ENCODE results near the gene SFXN5. TPM values are rescaled to one million over a fixed set of nuclear protein-coding genes. Genes with fewer than 3 reads are reported as not detected.

The SFXN5 gene
- total and polyA plus RNA-seq, 2 of the 8 experiments (the other 6 are each of a cell fraction or from before 2014, with no cell fraction given) = 29.3 to 33.1 TPM

DNA sequence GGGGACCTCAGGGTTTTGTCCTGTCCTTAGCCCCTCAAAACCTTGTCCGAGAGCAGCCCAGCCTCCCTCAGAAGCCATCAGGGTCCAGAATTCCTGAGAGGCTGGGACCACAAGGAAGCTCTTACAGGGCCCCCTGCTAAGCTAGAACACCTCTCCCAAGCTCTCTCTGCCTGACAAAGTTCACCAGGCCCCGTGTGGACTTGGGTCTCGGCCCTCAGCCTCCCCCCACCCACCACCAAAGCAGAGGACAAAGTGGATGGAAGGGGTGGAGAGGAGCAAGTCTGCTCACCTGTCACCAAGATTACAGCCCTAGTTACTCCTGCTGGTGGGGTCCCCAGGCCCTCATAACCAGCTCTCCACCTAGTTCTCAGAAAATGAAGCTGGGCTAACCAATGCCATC lies 24.4 kb upstream of the SFXN5 start:
- no peak overlapping the region for H2BK12ac ChIP-seq (ENCODE audit: low read depth, low read length)
- no peak overlapping the region for H2BK20ac ChIP-seq (ENCODE audit: low read length)
- ChIA-PET CTCF (ENCODE audit: partially characterized antibody) (interaction anchor here (1.1 to 6.2 kb wide), 7 partner anchors 10 to 236 kb away, joined by 3 to 55 read pairs (median 7); no protein-coding TSS in a partner anchor), POLR2A (ENCODE audit: partially characterized antibody) (interaction anchor here (1.6 kb wide), 1 partner anchor 10 kb away, joined by 3 read pairs; no protein-coding TSS in a partner anchor)
- H2BK120ac ChIP-seq (replicated peaks; ENCODE audit: low read depth, low read length) = no peak overlapping the region
- no peak overlapping the region for H3K9ac ChIP-seq (replicated peaks in 1 of 4; ENCODE audit: extremely low read depth in 1 of 4, low read depth in 3 of 4, low read length in 3 of 4)
- no peak for TF ChIP-seq RXRA (IDR thresholded peaks at IDR 0.05; ENCODE audit: insufficient read depth, low read depth, low read length)
- TF ChIP-seq CTBP2 (IDR thresholded peaks at IDR 0.05; ENCODE audit: borderline replicate concordance, insufficient read depth, insufficient read length, low read length) = no peak
- TF ChIP-seq SP2 (IDR thresholded peaks at IDR 0.05; ENCODE audit: low read length) = no peak
- TF ChIP-seq YY1 (IDR thresholded peaks at IDR 0.05; ENCODE audit: low read depth, low read length) = no peak
- no peak for TF ChIP-seq EGR1 (IDR thresholded peaks at IDR 0.05; ENCODE audit: borderline replicate concordance, low read depth, low read length)
- no peak for TF ChIP-seq GTF2F1 (IDR thresholded peaks at IDR 0.05; ENCODE audit: borderline replicate concordance, low read depth, low read length)
- TF ChIP-seq RFX5 (IDR thresholded peaks at IDR 0.05; ENCODE audit: borderline replicate concordance, low read depth, low read length) = no peak
- TF ChIP-seq CHD1 (IDR thresholded peaks at IDR 0.05; ENCODE audit: low read depth, low read length) = no peak
- no peak overlapping the region for H3K27ac ChIP-seq (ENCODE audit: low read depth, low read length)
- no peak overlapping the region for H3K18ac ChIP-seq (ENCODE audit: extremely low read depth, low read length)
- no peak for FAIRE-seq
- H4K5ac ChIP-seq (ENCODE audit: insufficient read length, low read depth, low read length) = no peak overlapping the region
- H3K79me1 ChIP-seq (ENCODE audit: low read depth, low read length) = peaks cover 13% of the 10 kb centered on the region
- H3K4ac ChIP-seq (replicated peaks; ENCODE audit: insufficient read length, low read depth, low read length) = no peak overlapping the region
- no peak overlapping the region for H4K91ac ChIP-seq (replicated peaks; ENCODE audit: insufficient read length, low read length)
- H3K79me2 ChIP-seq (ENCODE audit: control insufficient read depth in 1 of 2, insufficient read depth in 2 of 2, low read length in 2 of 2) = no peaks in the 10 kb centered on the region; a peak in 1 of 4 replicates
- no peaks in the 10 kb centered on the region; a peak in 1 of 7 replicates for H3K4me1 ChIP-seq (replicated peaks in 1 of 4; ENCODE audit: control insufficient read depth in 3 of 4, insufficient read depth in 4 of 4, low read length in 3 of 4)
- no peaks in the 10 kb centered on the region for H3K9me3 ChIP-seq (ENCODE audit: insufficient read depth in 2 of 2, low read depth in 1 of 2, low read length in 1 of 2)
- H2BK5ac ChIP-seq (ENCODE audit: low read depth, low read length) = no peak overlapping the region
- no peak overlapping the region for H3K4me3 ChIP-seq (ENCODE audit: extremely low read depth in 1 of 4, insufficient read depth in 2 of 4, low read depth in 3 of 4, low read length in 4 of 4)
- H3K36me3 ChIP-seq (ENCODE audit: control insufficient read depth in 2 of 4, insufficient read depth in 4 of 4, low read length in 3 of 4) = no peaks in the 10 kb centered on the region
- H3K27me3 ChIP-seq (replicated peaks in 1 of 4; ENCODE audit: control insufficient read depth in 3 of 4, extremely low read depth in 1 of 4, insufficient read depth in 3 of 4, low read length in 3 of 4) = no peaks in the 10 kb centered on the region
- no peak for DNase-seq (ENCODE audit: low read depth in 1 of 2, low spot score in 2 of 2)
- H2AFZ ChIP-seq (ENCODE audit: low read length) = no peak overlapping the region
- no peak overlapping the region for H2BK15ac ChIP-seq (ENCODE audit: low read length)
- no peak overlapping the region for H4K8ac ChIP-seq (ENCODE audit: extremely low read depth, insufficient read depth, low read length)
- no peak overlapping the region for H3K56ac ChIP-seq (replicated peaks; ENCODE audit: insufficient read length, low read depth, low read length)
- H3K23me2 ChIP-seq (ENCODE audit: low read depth, low read length) = no peaks in the 10 kb centered on the region
- no peak overlapping the region for H2AK5ac ChIP-seq (ENCODE audit: low read depth, low read length)
- WGBS, 2 experiments (ENCODE audit: extremely low coverage in 1 of 2, insufficient coverage in 1 of 2, insufficient read length in 1 of 2, insufficient replicate concordance in 2 of 2, low coverage in 1 of 2, low lambda C conversion rate in 2 of 2, missing lambda C conversion rate in 1 of 2) = 75% methylated on average over 3 of the region's 3 CpGs; no CpG with 5 or more reads in 1 of the 2 experiments
- H4K20me1 ChIP-seq (replicated peaks in 1 of 2; ENCODE audit: control insufficient read depth in 1 of 2, insufficient read depth in 2 of 2, low read length in 2 of 2) = peaks cover 7 to 10% of the 10 kb centered on the region in 2 experiments
- H3K14ac ChIP-seq (ENCODE audit: insufficient read length) = no peak overlapping the region
- no peak overlapping the region for H3K23ac ChIP-seq (ENCODE audit: insufficient read length)
- no peak overlapping the region for H3K4me2 ChIP-seq (ENCODE audit: insufficient read depth in 1 of 2, low read depth in 2 of 2, low read length in 2 of 2)
